PC-9 (cell line): Measurements from ENCODE around the gene CDC14B. TPM values are rescaled to one million over a fixed set of nuclear protein-coding genes. Genes with fewer than 3 reads are reported as not detected.

ENCODE experiments used
- BruUV-seq: library from RNA; stranded (reverse); fragments of 400-500 nt; replicated peaks from 2 replicates; lab custom pipeline; 2021; lab: Mats Ljungman, UMichigan
- CTCF ChIA-PET: fragments of 300-600 bp; sonication (Branson Sonifier 250); formaldehyde crosslinking; loops from one replicate; lab custom pipeline; 2022; ENCODE audit warnings: antibody characterized with exemption; lab: Charles Lee
- POLR2A ChIA-PET: fragments of 300-600 bp; sonication (Branson Sonifier 250); formaldehyde crosslinking; loops from one replicate; lab custom pipeline; 2022; ENCODE audit warnings: antibody characterized with exemption; ENCODE audit not compliant: unreplicated experiment; lab: Charles Lee
- DNase-seq, 2 experiments: peaks; one replicate each; pipeline versions ENCODE4 v3.0.0 to v3.0.0-alpha.2; 2015 to 2022; ENCODE audit warnings: mixed read lengths in 1 of 2
- H2AFZ ChIP-seq: fragments of 200-600 bp; sonication (generic); 2 replicates; pipeline ENCODE4 v1.8.1; 2017; ENCODE audit warnings: antibody characterized with exemption
- H3F3A ChIP-seq: fragments of 200-600 bp; sonication (generic); 2 replicates; pipeline ENCODE4 v1.8.1; 2017; ENCODE audit warnings: antibody characterized with exemption, mild to moderate bottlenecking, low read depth; ENCODE audit not compliant: insufficient read depth
- H3K27ac ChIP-seq: fragments of 200-600 bp; sonication (generic); 2 replicates; pipeline ENCODE4 v1.6.1; 2016; ENCODE audit warnings: mixed run types
- H3K27me3 ChIP-seq: fragments of 200-600 bp; sonication (generic); 2 replicates; pipeline ENCODE4 v1.6.1; 2016; ENCODE audit warnings: low read depth, mixed run types; ENCODE audit not compliant: insufficient read depth
- H3K36me3 ChIP-seq: fragments of 200-600 bp; sonication (generic); 2 replicates; pipeline ENCODE4 v1.6.1; 2016; ENCODE audit warnings: low read depth, mixed run types
- H3K4me1 ChIP-seq: fragments of 200-600 bp; sonication (generic); replicated peaks from 2 replicates; pipeline ENCODE4 v1.6.1; 2016; ENCODE audit warnings: mixed run types; ENCODE audit not compliant: insufficient read depth
- H3K4me2 ChIP-seq: fragments of 200-600 bp; sonication (generic); 2 replicates; pipeline ENCODE4 v1.6.1; 2017; ENCODE audit warnings: mixed run types
- H3K4me3 ChIP-seq: fragments of 200-600 bp; sonication (generic); 2 replicates; pipeline ENCODE4 v1.6.1; 2016; ENCODE audit warnings: mixed run types
- H3K79me2 ChIP-seq: fragments of 200-600 bp; sonication (generic); 2 replicates; pipeline ENCODE4 v1.6.1; 2017; ENCODE audit warnings: low read depth, mixed run types
- H3K9me2 ChIP-seq: fragments of 200-600 bp; sonication (generic); 2 replicates; pipeline ENCODE4 v1.8.1; 2017; ENCODE audit warnings: mild to moderate bottlenecking; ENCODE audit not compliant: insufficient read depth
- H3K9me3 ChIP-seq: fragments of 200-600 bp; sonication (generic); 2 replicates; pipeline ENCODE4 v1.8.1; 2016; ENCODE audit warnings: low read depth; ENCODE audit not compliant: insufficient read depth
- H4K20me1 ChIP-seq: fragments of 200-600 bp; sonication (generic); 2 replicates; pipeline ENCODE4 v1.8.1; 2017; ENCODE audit not compliant: insufficient read depth
- EZH2 ChIP-seq: fragments of 200-600 bp; sonication (generic); IDR thresholded peaks from 2 replicates; pipeline ENCODE4 v1.8.0; 2017; ENCODE audit warnings: antibody characterized with exemption, low read depth
- intact Hi-C: fragments of 100-400 bp; cut with micrococcal nuclease; formaldehyde crosslinking; loops from one replicate; pipeline ENCODE4 v1.10.0; 2022; ENCODE audit not compliant: unreplicated experiment
- total RNA-seq: library from RNA; stranded (reverse); gene quantifications from 2 replicates; pipeline ENCODE4 v1.2.3, GENCODE V29; 2021
- TF ChIP-seq, protein P1 (sequence below): fragments of 200-600 bp; sonication (generic); conservative IDR thresholded peaks from 2 replicates; pipeline ENCODE4 v1.6.1; 2017; ENCODE audit warnings: mixed run types, antibody characterized with exemption, mild to moderate bottlenecking, moderate library complexity

Gene CDC14B
- total RNA-seq, 1 experiment from 2014 or later = 47.2 TPM

DNA sequence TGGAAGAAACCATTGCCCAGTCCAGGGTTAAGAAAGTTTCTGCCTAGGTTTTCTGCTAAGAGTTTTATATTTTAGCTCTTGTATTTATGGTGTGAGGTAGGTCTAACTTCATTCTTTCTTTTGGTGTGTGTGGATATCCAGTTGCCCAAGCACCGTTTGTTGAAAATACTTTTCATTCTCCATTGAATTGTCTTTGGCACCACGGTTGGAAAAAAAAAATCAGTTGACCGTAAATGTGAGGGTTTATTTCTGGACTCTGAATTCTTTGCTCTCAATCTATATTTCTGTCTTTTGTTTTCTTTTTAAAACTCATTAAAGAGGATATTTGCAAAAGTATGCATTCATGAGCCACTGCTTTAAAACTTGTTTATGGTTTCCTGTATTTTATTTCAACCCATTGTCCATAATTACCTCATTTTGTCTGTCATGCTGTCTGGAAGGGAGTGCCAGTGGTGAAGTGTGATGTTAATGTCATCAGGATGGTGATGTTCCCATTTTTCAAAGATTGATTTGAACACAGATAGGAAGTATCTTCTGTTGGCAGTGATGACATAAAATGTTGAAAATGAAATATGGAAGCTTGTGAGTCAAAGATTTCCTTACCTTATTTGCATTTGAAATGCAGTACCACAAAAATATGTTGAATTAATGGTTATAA is 135.8 kb downstream of the CDC14B start:
- Histone ChIP-seq H4K20me1 (no peaks in the 10 kb centered on the region), H3K4me3 (no peak overlapping the region), H3K36me3 (no peaks in the 10 kb centered on the region), H2AFZ (no peak overlapping the region), H3K4me1 (peaks cover 17% of the 10 kb centered on the region), H3K9me3 (no peaks in the 10 kb centered on the region), H3K27ac (no peak overlapping the region), H3K9me2 (no peaks in the 10 kb centered on the region), H3K27me3 (no peaks in the 10 kb centered on the region), H3K4me2 (no peak overlapping the region), H3F3A (peaks cover 6% of the 10 kb centered on the region), H3K79me2 (no peaks in the 10 kb centered on the region)
- DNase-seq = no peak
- intact Hi-C loops = no loop called here
- BruUV-seq = no TSS peak
- ChIA-PET POLR2A (no interaction called here), CTCF (no interaction called here)
- TF ChIP-seq EZH2 = no peak
- TF ChIP-seq, protein P1, sequence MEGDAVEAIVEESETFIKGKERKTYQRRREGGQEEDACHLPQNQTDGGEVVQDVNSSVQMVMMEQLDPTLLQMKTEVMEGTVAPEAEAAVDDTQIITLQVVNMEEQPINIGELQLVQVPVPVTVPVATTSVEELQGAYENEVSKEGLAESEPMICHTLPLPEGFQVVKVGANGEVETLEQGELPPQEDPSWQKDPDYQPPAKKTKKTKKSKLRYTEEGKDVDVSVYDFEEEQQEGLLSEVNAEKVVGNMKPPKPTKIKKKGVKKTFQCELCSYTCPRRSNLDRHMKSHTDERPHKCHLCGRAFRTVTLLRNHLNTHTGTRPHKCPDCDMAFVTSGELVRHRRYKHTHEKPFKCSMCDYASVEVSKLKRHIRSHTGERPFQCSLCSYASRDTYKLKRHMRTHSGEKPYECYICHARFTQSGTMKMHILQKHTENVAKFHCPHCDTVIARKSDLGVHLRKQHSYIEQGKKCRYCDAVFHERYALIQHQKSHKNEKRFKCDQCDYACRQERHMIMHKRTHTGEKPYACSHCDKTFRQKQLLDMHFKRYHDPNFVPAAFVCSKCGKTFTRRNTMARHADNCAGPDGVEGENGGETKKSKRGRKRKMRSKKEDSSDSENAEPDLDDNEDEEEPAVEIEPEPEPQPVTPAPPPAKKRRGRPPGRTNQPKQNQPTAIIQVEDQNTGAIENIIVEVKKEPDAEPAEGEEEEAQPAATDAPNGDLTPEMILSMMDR = no peak

DNA sequence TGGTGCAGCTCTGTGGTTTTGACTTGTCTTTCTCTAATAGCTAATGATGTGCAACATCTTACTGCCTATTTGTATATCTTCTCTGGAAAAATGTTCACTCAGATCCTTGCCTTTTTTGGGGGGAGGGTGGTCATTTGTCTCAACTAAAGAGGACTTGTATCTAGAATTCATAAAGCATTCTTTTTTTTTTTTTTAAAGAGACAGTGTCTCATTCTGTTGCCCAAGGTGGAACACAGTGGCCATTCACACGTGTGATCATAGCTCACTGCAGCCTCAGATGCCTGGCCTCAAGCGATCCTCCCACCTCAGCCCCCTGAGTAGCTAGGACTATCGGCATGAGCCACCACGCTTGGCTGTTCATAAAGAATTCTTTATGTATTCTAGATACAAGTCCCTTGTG is 136.4 kb downstream of the CDC14B start:
- Histone ChIP-seq H2AFZ (no peak overlapping the region), H3K79me2 (no peaks in the 10 kb centered on the region), H3K27me3 (no peaks in the 10 kb centered on the region), H3F3A (peaks cover 6% of the 10 kb centered on the region), H3K9me2 (no peaks in the 10 kb centered on the region), H3K27ac (no peak overlapping the region), H3K9me3 (no peaks in the 10 kb centered on the region), H4K20me1 (no peaks in the 10 kb centered on the region), H3K36me3 (no peaks in the 10 kb centered on the region), H3K4me1 (peaks cover 17% of the 10 kb centered on the region), H3K4me3 (no peak overlapping the region), H3K4me2 (no peak overlapping the region)
- no peak for TF ChIP-seq EZH2
- TF ChIP-seq, protein P1 = no peak
- intact Hi-C loops = no loop called here
- CTCF ChIA-PET = no interaction called here
- POLR2A ChIA-PET = no interaction called here
- DNase-seq = no peak
- no TSS peak for BruUV-seq

DNA sequence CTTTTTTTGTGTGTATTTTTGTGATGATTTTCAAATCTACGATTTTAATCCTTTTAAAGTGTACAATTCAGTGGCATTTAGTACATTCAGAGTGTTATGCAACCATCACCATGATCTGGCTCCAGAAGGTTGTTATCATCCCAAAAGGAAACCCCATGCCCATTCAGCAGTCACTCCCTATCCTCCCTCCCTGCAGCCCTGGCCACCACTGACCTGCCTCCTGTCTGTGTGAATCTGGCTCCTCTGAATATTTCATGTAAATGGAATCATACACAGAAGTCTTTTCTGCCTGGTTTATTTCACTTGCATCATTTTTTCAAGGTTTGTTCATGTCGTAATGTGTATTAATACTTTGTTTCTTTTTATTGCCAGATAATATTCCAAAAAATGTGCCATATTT is 137.2 kb downstream of the CDC14B start:
- Histone ChIP-seq H3K4me2 (no peak overlapping the region), H3K27me3 (no peaks in the 10 kb centered on the region), H3F3A (peaks cover 6% of the 10 kb centered on the region), H2AFZ (no peak overlapping the region), H4K20me1 (no peaks in the 10 kb centered on the region), H3K4me1 (peaks cover 17% of the 10 kb centered on the region), H3K4me3 (no peak overlapping the region), H3K36me3 (no peaks in the 10 kb centered on the region), H3K9me3 (no peaks in the 10 kb centered on the region), H3K9me2 (no peaks in the 10 kb centered on the region), H3K79me2 (no peaks in the 10 kb centered on the region), H3K27ac (no peak overlapping the region)
- intact Hi-C loops = no loop called here
- TF ChIP-seq, protein P1 = no peak
- no TSS peak for BruUV-seq
- POLR2A ChIA-PET = no interaction called here
- no peak for DNase-seq
- CTCF ChIA-PET = no interaction called here
